NCI-H526 (cell line): ENCODE data around the gene INSYN2A.

ENCODE experiments used
- DNase-seq, 2 experiments: peaks; one replicate each; lab custom pipeline; 2025; lab: John Stamatoyannopoulos, UW

INSYN2A gene

DNA sequence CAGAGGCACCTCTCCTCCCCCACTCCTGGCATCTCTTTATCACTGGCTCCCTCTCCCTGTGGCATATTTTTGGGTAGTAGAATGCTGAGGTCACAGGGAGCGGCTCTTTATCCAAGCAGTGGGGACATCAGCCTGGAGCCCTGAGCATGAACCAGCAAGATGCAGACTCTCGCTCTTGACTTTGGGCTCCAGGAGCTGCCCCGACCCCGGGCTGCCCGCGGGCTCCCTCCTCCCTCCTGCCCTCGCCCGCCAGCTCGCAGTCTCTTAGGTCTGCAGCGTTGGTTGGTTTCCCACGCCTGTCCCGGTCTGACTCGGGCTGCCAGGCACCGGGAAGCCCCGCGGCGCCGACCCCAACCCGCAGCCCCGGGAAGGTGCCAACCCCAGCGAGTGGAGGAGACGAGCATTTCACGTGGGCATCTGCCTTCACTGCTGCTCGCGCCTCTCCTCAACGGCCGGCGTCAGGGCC, 1.3 kb downstream of the INSYN2A start:
- no peak for DNase-seq

GRCh38 chr10:127194599-127194998, 1.8 kb downstream of the INSYN2A start:
- DNase-seq, result no peak

GRCh38 chr10:127194111-127194510, 2.3 kb downstream of the INSYN2A start:
- DNase-seq, result no peak

GRCh38 chr10:127193125-127193524, 3.3 kb downstream of the INSYN2A start:
- DNase-seq, result no peak

DNA sequence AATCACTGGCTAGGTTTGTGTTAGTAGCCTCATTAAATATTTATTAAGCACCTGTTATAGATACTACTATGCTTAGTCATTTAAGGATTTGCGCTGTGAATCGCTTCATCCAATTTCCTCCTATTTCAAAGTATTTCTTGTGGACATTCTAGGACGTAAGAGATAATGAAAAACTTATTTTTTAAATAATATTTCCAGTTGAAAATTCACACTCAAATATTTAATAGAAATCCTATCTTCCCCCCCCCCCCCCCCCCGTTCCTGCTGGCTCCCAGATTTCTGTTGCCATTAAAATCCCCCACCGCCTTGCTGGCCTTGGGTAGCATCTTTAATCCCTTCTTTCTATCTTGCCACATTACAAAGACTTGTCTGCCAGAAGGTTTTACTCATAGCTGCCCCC, 6.0 kb downstream of the INSYN2A start:
- DNase-seq, result no peak

DNA sequence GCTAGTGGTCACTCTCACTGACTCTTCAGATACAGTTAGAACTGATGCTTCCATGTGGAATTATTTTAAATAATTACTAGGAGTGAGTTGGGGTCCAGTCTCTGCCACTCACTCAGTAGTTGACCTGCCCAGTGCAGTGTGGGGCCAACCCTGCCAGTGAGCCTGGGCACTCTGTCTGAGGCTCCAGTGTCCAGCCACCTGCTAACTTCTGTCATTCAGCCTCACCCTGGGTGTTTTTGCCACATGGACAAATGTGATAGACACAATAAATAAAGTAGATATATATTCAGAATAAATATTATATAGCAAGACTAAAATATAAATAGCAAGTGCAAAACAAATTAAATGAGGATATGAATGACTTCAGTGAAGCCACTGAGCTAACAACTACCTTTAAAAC, 7.2 kb downstream of the INSYN2A start:
- no peak for DNase-seq

GRCh38 chr10:127186813-127187212, 9.6 kb downstream of the INSYN2A start:
- no peak for DNase-seq

- no peak for DNase-seq
Observed at GRCh38 chr10:127184582-127184981, 11.8 kb downstream of the INSYN2A start.

DNA sequence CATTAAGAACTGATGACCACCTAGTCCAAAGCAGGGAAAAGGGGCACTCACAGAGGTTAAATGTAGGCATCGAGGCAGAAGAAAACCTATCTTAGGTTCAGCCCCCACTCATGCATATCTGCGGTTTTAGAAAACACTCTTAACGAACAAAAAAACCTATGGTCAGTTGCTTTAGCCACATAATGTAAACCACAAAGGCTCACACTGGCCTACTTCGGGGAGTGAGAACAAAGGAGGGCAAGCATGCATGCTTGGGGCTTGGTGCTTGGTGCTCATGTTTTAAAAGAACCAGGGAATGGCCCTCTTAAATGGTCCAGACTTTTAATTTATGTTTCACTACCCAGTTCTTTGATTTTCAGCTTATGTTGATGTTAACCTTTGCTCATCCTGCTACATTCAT, 14.2 kb downstream of the INSYN2A start:
- DNase-seq, result no peak

- no peak for DNase-seq
Observed at GRCh38 chr10:127179612-127180250, 16.7 kb downstream of the INSYN2A start.

DNA sequence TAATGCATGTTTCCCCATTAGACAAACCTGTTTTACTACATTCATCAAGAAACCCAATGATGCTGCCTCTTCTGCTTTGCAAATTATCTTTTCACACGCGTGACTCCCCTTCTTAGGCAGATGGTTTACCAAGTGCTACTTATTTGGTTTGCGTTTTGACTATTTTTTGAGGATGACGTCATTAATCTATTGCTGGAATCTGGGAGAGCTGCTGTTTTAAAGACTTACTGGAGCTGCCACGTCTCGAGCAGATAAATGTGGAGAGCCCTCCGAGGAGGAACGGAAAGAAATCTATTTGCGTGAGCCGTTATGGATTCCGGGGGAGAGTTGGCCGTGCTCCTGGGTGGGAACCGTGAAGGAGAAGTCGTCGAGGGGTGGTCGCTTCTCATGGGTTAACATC, 19.7 kb downstream of the INSYN2A start:
- peak; percentile 22 to 43 for DNase-seq

DNA sequence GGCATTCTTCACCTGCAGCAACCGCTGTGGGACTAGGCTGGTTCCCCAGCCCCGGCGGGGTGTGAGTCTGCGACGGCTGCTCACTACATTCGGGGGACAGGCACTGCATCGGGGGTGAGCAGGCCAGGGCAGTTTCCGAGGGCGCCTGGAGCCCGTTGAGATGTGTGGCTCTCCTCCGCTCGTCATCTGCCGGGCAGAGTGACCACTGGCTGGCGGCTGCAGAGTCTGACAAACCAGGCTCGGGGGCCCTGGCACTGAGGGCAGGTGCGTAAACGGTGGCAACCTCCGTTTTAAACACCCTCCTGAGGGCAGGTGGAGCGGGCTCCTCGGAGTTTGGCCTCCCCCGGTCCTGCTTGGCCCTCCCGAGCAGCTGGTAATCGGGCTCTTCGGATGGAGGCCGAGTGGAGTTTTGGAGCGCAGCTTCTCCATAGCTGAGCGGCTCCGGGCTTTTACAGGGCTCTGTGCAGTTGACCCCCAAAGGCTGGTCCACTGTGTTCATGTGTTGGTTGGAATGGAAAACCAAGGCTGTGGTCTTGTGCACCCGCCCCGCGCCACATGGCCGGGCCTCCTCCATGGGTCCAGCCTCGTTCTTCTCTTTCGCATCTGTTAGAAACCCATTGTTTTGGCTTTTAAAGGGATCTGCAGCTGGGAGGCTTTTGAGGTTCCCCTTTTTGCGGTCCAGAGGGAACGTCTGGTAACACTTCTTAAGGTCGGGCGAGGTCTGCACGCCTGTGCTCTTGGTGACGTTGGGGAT, 20.9 kb downstream of the INSYN2A start:
- no peak for DNase-seq

- no peak for DNase-seq
Observed at GRCh38 chr10:127174866-127175265, 21.5 kb downstream of the INSYN2A start.

GRCh38 chr10:127168261-127168660, 28.1 kb downstream of the INSYN2A start:
- DNase-seq, result no peak

GRCh38 chr10:127162841-127163240, 33.5 kb downstream of the INSYN2A start:
- DNase-seq, result no peak

DNA sequence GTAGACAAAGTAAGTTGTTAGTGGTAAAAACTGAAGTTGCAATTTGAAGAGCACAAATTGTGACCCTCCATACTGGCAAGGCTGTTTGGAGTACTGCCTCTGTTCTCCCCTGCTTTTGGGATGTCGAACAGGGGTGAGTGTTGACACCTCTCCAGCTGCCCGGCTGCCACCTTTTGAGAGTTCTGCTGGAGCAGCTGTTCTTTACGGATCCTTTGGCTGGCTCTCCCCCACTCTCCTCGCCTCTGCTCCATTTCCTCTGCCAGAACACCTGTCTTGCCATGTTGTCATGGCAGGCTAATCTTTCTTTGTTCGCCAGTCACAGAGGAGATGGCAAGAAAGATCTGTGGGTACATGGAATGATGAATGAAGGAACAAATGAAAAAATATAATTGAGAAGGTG, 34.9 kb downstream of the INSYN2A start:
- no peak for DNase-seq

GRCh38 chr10:127159648-127160245, 36.6 kb downstream of the INSYN2A start:
- no peak for DNase-seq

- no peak for DNase-seq
Observed at GRCh38 chr10:127158662-127159061, 37.7 kb downstream of the INSYN2A start.

DNA sequence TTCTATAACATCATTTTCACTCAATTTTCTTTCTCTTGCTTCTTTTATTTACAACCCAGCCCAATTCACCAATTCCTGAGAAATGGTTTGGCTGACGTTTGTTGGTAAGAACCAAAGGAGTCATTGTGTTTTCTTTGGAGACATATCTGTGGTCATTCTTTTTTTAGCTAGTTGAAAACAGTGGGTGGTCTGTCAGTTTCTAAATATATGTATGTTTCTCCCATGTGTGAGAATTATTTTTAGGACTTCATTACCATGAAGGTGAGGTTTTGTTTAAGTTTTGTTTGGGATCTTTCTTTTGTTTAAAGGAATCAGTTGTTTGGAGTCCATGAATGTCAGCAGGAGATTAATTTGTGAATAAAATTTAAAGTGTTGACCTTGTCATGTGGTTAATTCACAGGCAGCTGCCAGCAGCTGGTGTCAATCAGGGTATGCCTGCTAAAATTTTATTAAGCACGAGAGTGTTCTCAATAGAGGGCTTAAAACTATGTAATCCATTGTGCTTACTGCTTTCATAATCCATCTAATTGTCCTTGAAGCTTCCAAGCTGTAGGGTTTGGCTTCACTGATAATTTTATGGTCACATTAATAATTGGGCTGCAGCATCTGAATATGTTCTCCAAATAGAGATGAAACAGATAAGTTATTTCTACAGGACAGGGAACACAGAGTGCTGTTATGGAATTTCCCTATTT, 38.7 kb downstream of the INSYN2A start:
- no peak for DNase-seq

DNA sequence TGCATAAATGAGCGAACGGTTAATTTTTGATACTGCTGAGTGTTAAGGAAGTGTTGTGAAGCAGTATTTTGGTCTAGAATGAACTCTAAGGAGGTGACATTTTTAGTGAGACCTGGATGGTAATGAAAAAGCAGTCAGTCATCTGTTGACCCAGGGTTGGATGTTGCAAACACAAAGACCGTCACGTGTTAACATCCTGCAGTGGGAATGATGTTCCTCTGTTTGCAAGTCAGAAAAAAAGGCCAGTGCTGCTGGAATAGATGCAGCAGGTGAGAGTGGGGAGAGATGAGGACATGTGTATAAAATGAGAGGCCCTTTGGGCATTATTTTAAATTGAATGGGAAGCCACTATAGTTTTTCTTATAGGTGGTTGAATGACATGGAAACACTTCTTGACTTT, 39.3 kb downstream of the INSYN2A start:
- no peak for DNase-seq

DNA sequence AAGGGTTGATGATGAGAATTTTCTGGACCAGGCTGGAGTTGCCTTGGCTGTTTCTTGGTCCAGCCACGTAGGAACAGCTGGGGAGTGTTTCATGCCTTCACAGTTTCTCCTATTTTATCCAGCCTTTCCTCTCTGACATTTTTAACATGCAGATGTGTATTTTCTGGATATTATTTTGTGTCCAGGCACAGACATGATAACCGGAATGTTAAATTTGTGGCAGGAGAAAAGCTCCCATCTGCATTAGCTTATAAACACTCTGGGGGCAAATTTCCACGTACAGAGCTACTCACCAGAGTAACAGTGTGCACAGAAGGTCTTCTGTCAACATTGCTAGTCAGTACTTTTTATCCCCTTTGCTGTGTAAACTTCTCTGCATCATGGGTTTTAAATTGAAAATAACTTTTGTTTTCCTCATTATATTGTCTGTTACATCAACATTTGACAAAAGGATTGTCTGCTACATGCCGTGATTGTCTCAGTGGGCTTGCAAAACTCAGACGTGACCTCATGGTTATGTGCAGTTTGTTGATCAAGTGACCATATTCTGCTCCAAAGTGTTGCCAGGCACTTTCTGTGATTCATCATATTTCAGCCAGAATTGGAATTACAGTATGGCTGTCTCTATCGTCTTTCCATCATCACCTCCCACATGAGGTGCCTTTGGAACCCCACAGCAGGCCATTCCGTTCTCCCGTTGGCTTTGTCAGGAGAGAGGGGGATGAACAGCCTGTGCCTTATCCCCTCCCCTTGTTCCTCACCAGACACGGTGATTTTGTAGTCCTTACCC, 41.4 kb downstream of the INSYN2A start:
- no peak for DNase-seq

DNA sequence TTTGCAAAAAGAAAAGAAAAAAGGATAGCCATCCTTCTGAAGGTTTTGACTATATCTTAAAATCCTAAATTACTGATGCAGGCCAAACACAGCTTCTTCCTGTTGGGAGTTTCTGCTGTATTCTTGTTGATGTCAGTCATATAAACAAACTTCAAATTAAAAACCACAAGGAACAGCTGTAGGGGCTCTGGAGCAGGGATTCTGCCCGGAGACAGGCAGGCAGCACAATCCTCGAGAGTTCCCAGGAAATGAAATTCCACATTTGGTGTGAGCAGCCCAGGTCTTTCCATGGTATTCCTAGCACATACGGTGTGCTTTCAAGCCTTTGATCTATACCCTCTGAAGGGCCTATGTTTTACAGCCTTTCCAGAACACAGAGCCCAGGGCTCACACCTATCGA, 43.2 kb downstream of the INSYN2A start:
- DNase-seq, result no peak
